Body of pancreas (tissue), 4 donors: ENCODE data around the gene SH3PXD2B. TPM values are rescaled to one million over a fixed set of nuclear protein-coding genes. Genes with fewer than 3 reads are reported as not detected.
A peak's percentile ranks its signal among the peaks of the same experiment; 100 is the strongest.

Source experiments
- ATAC-seq: fragments of 150-250 bp; one replicate; pipeline ENCODE4 v1.9.1; 2016
- DNase-seq, 4 donors: peaks; one replicate each; pipeline ENCODE4 v3.0.0-alpha.2; 2019
- H3K27ac ChIP-seq, 4 donors: fragments of 200-600 bp; sonication (generic); 1 replicate in 3 of 4; 2 replicates in 1 of 4; pipeline versions ENCODE4 v1.5.1 to v1.6.1; 2016 to 2019; ENCODE audit warnings: mild to moderate bottlenecking in 1 of 4, mixed read lengths in 1 of 4, moderate library complexity in 1 of 4
- H3K27me3 ChIP-seq, 2 donors: fragments of 200-600 bp; sonication (generic); one replicate each; pipeline ENCODE4 v1.6.0; 2016; ENCODE audit warnings: mild to moderate bottlenecking in 1 of 2
- H3K36me3 ChIP-seq, 2 donors: fragments of 200-600 bp; sonication (generic); replicated peaks in 1 of 2; 2 replicates each; pipeline ENCODE4 v1.5.1; 2016; ENCODE audit warnings: low read depth in 2 of 2; ENCODE audit not compliant: insufficient read depth in 1 of 2
- H3K4me1 ChIP-seq: fragments of 200-600 bp; sonication (generic); one replicate; pipeline ENCODE4 v1.6.0; 2016
- H3K4me3 ChIP-seq, 2 donors: fragments of 200-600 bp; sonication (generic); 1 replicate in 1 of 2; 2 replicates in 1 of 2; pipeline ENCODE4 v1.5.1; 2016 to 2019
- H3K9me3 ChIP-seq, 3 donors: fragments of 200-600 bp; sonication (generic); 1 replicate in 2 of 3; 2 replicates in 1 of 3; pipeline ENCODE4 v1.5.1; 2016
- CTCF ChIP-seq, 7 experiments: fragments of 450-650 bp in 4 of 7; fragments of 200-600 bp in 3 of 7; sonication (generic) in 3 of 7; IDR thresholded peaks; one replicate each; pipeline ENCODE4 v1.5.1; 2016 to 2019; ENCODE audit warnings: antibody characterized with exemption in 7 of 7
- POLR2A ChIP-seq, 3 donors: fragments of 450-650 bp; IDR thresholded peaks; one replicate each; pipeline ENCODE4 v1.6.1; 2016; ENCODE audit warnings: antibody characterized with exemption in 3 of 3, mild to moderate bottlenecking in 2 of 3
- WGBS, 2 donors: methylation state at CpG; one replicate each; pipeline ENCODE4 v1.1.5; 2017; 5-methylcytosine and 5-hydroxymethylcytosine counted together
- intact Hi-C: fragments of 100-400 bp; cut with DNase I; formaldehyde crosslinking; loops from one replicate; pipeline ENCODE4 v1.15.1; 2023
- total RNA-seq, 2 donors: library from RNA; depleted of rRNA; stranded (reverse); fragments of >200 nt; gene quantifications; one replicate each; pipeline ENCODE4 v1.1.0, GENCODE V29; 2016

The SH3PXD2B gene
- total RNA-seq, 2 donors from 2014 or later = 9.9 to 16.9 TPM

- Histone ChIP-seq H3K27me3 (no peaks in the 10 kb centered on the region), H3K4me1 (peaks cover 38% of the 10 kb centered on the region), H3K4me3 (no peak overlapping the region), H3K27ac (peak overlapping the region in 3 of 4 donors; percentile 63 to 84 (median 74)), H3K36me3 (no peaks in the 10 kb centered on the region), H3K9me3 (no peaks in the 10 kb centered on the region)
- no peak for TF ChIP-seq POLR2A (IDR thresholded peaks at IDR 0.05)
- no peak for TF ChIP-seq CTCF (IDR thresholded peaks at IDR 0.05)
- intact Hi-C loops = no loop called here
- DNase-seq = peak in 2 of 4 donors; percentile 54 to 59
- ATAC-seq = no peak
- 82 to 97% methylated on average over 3 of the region's 3 CpGs for WGBS, 2 donors
These were observed 2.5 kb downstream of the SH3PXD2B start for GRCh38 chr5:172451771-172452197.

DNA sequence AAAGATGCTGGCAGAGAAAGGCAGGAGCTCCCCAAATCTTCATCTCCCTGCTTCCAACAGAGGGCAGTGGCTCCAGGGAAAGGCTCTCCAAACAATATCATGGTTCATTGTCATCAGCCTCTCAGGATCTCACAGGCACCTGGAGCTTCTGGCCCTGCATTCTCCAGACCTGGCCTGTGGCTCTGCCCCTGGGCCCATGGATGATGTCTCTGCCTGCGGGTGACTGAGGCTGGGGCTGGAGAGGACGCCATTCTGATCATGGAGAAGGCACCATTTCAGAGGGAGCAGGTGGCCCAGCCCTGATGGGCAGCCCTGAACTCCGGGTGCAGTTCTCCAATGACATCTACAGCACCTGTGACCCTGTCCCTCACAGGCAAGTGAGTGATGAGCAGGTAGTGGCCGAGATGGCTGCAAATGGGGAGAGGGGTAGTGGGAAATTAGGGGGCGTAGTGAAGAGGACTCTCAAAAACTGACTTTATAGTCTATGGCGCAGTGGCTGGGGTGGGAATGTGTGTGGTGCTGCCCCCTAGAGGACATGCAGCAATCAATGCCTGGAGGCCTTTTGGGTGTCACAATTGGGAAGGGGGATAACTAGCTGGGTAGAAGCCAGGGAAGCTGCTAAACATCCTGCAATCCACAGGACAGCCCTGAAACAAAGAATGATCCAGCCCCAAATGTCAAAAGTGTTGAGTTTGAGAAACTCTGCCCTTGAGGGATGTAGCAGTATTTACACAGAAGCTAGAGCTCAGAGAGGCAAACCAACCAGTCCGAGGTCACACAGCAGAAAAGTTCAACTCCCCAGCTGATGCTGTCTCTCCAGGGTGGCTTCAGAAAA, 3.2 kb downstream of the SH3PXD2B start:
- ATAC-seq = no peak
- Histone ChIP-seq H3K4me3 (no peak overlapping the region), H3K27ac (peak overlapping the region in 2 of 4 donors; percentile 74 to 84), H3K27me3 (no peaks in the 10 kb centered on the region), H3K9me3 (no peaks in the 10 kb centered on the region), H3K4me1 (peaks cover 38% of the 10 kb centered on the region), H3K36me3 (no peaks in the 10 kb centered on the region)
- no peak for TF ChIP-seq POLR2A (IDR thresholded peaks at IDR 0.05)
- TF ChIP-seq CTCF (IDR thresholded peaks at IDR 0.05) = peak; percentile 25 to 62 (median 49)
- WGBS, 2 donors = 80% methylated on average over 7 of the region's 7 CpGs
- intact Hi-C loops = no loop called here
- DNase-seq = peak in 1 of 4 donors; percentile 53

GRCh38 chr5:172450453-172450852, 3.9 kb downstream of the SH3PXD2B start:
- intact Hi-C loops = no loop called here
- no peak for TF ChIP-seq POLR2A (IDR thresholded peaks at IDR 0.05)
- TF ChIP-seq CTCF (IDR thresholded peaks at IDR 0.05) = no peak
- 88 to 90% methylated on average over 6 of the region's 6 CpGs for WGBS, 2 donors
- Histone ChIP-seq H3K4me3 (no peak overlapping the region), H3K27ac (no peak overlapping the region), H3K4me1 (peaks cover 38% of the 10 kb centered on the region), H3K9me3 (no peaks in the 10 kb centered on the region), H3K27me3 (no peaks in the 10 kb centered on the region), H3K36me3 (no peaks in the 10 kb centered on the region)
- DNase-seq = no peak
- no peak for ATAC-seq

DNA sequence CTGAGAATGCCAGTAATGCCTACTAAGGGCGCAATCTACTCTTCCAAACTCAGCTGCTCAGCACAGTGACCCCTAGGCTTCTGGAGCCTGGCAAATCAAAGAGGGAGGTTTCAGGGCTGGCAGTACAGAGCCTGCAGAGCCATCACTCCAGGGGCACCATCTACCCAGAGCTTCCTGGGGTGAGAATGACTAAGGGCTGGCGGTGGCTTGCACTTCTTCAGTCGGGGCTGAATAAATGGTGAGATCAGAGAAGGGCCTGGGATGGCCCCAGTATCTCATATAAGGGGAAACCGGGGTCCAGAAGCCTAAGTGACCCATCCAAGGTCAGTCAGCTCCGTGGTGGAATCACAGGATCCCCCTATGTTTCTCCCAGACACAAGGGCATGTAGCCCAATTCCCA, 5.3 kb downstream of the SH3PXD2B start:
- peaks cover 44% of the 10 kb centered on the region for H3K4me1 ChIP-seq
- no peaks in the 10 kb centered on the region for H3K27me3 ChIP-seq
- H3K36me3 ChIP-seq = no peaks in the 10 kb centered on the region
- intact Hi-C loops = no loop called here
- TF ChIP-seq POLR2A (IDR thresholded peaks at IDR 0.05) = no peak
- no peak for TF ChIP-seq CTCF (IDR thresholded peaks at IDR 0.05)
- H3K4me3 ChIP-seq = no peak overlapping the region
- no peaks in the 10 kb centered on the region for H3K9me3 ChIP-seq
- ATAC-seq (no peak), DNase-seq (no peak)
- no peak overlapping the region for H3K27ac ChIP-seq
- 68 to 72% methylated on average over 4 to 5 of the region's 5 CpGs for WGBS, 2 donors
